GM12878 (cell line): ENCODE measurements around the gene SOX6.

ENCODE experiments used
- CBX5 ChIP-seq: sonication (generic); IDR thresholded peaks from 2 replicates; pipeline ENCODE4 v1.6.1; 2016; ENCODE audit warnings: low read depth, moderate library complexity, mild to moderate bottlenecking, inconsistent platforms
- PBX3 ChIP-seq: IDR thresholded peaks from 2 replicates; pipeline ENCODE4 v1.6.1; 2011; ENCODE audit warnings: mild to moderate bottlenecking, low read depth, low read length, moderate library complexity; ENCODE audit not compliant: insufficient replicate concordance
- POLR2A ChIP-seq: IDR thresholded peaks from 2 replicates; pipeline ENCODE4 v1.6.1; 2011; ENCODE audit warnings: low read depth, mild to moderate bottlenecking, low read length
- YY1 ChIP-seq: IDR thresholded peaks from 2 replicates; pipeline ENCODE4 v1.6.1; 2011; ENCODE audit warnings: low read depth, mild to moderate bottlenecking, low read length
- ZBTB4 ChIP-seq: fragments of 450-650 bp; formaldehyde crosslinking; IDR thresholded peaks from 2 replicates; pipeline ENCODE4 v1.4.0; 2022; ENCODE audit warnings: mild to moderate bottlenecking, moderate library complexity
- TF ChIP-seq, protein P1 (sequence below), 3 experiments: IDR thresholded peaks in 2 of 3; conservative IDR thresholded peaks in 1 of 3; 2 replicates each; pipeline ENCODE4 v1.5.1; 2011; ENCODE audit warnings: low read depth in 3 of 3, low read length in 3 of 3, mild to moderate bottlenecking in 3 of 3, control low read depth in 2 of 3, moderate library complexity in 2 of 3, inconsistent platforms in 1 of 3, mixed read lengths in 1 of 3; ENCODE audit not compliant: control insufficient read depth in 2 of 3, insufficient read depth in 1 of 3; ENCODE audit errors: extremely low read depth in 1 of 3

- TF ChIP-seq ZBTB4 (CRISPR knock-in tag) (no peak), CBX5 (no peak), POLR2A (no peak), YY1 (no peak), PBX3 (no peak)
- TF ChIP-seq, protein P1, sequence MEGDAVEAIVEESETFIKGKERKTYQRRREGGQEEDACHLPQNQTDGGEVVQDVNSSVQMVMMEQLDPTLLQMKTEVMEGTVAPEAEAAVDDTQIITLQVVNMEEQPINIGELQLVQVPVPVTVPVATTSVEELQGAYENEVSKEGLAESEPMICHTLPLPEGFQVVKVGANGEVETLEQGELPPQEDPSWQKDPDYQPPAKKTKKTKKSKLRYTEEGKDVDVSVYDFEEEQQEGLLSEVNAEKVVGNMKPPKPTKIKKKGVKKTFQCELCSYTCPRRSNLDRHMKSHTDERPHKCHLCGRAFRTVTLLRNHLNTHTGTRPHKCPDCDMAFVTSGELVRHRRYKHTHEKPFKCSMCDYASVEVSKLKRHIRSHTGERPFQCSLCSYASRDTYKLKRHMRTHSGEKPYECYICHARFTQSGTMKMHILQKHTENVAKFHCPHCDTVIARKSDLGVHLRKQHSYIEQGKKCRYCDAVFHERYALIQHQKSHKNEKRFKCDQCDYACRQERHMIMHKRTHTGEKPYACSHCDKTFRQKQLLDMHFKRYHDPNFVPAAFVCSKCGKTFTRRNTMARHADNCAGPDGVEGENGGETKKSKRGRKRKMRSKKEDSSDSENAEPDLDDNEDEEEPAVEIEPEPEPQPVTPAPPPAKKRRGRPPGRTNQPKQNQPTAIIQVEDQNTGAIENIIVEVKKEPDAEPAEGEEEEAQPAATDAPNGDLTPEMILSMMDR (IDR thresholded peaks at IDR 0.05 in 2 of 3, conservative IDR thresholded peaks at IDR 0.05 in 1 of 3; ENCODE audit: control insufficient read depth in 2 of 3, extremely low read depth in 1 of 3, insufficient read depth in 1 of 3, low read depth in 3 of 3, low read length in 3 of 3) = no peak
These were observed 234.5 kb downstream of the SOX6 start for GRCh38 chr11:16121853-16122252.
